Measurements from ENCODE around the gene CATSPER1.

- TF ChIP-seq CTCF (IDR thresholded peaks at IDR 0.05) (no peak), POLR2A (IDR thresholded peaks at IDR 0.05; ENCODE audit: low read length) (no peak), HDAC2 (IDR thresholded peaks at IDR 0.05) (no peak), EP300 (IDR thresholded peaks at IDR 0.05) (no peak), MAX (IDR thresholded peaks at IDR 0.05) (no peak), RNF2 (IDR thresholded peaks at IDR 0.05; ENCODE audit: borderline replicate concordance, low read depth) (no peak), ESRRA (IDR thresholded peaks at IDR 0.05; ENCODE audit: borderline replicate concordance, low read length) (no peak)
These were observed 52.7 kb downstream of the CATSPER1 start for GRCh38 chr11:65973439-65974110.
